ENCODE measurements around the gene SCGB3A1.

SCGB3A1 gene

DNA sequence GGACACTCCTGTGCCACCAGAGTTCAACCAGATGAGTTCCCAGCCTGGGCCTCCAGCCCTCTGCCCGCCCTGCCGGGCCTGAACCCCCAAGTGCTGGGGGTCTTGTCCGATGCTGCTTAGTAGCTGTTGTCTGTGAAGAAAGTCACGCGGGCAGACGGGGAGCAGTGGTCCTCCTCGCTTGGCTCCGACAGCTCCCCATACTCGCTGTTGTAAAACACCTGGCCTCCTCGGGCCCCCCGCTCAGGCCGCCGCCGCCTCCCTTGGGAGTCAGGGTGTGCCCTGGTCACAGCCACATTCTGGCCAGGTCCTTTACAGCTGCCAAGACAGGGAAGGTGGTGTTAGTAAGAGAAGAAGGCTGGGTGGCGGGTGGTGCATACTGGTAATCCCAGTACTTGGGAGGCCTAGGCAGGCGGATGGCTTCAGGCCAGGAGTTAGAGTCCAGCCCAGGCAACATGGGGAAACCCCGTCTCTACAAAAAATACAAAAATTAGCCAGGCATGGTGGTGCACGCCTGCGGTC is 11.8 kb upstream of the SCGB3A1 start:
- DNase-seq = no peak

DNA sequence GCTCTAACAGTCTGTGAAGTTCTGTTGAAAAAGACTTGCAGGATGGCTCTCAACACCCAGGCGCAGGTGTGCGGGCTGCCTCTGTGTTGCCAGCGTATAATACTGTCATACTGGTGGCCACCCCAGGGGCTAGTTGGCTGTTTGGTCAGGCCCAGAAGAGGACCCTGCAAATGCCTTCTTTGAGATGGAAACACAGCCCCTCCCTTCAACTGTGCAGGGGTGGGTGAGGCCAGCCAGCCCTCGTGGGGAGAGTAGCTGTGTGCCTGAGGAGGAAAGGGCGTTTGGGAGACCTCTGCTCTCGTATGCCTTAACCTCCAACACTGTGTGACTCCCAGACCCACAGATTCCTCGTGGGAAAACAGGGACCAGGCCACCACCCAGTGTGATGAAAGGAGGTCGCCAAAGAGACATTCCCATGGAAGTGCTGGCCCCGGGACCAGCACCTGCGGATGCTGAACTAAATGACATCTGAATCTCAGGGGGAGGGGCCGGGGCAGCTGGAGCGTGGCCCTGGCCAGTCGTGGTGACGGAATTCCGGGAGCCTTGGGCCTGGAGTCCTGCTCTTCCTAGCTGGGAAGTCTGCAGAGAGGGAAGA is 11.3 kb upstream of the SCGB3A1 start:
- no peak for DNase-seq

GRCh38 chr5:180601591-180602480 is 10.5 kb upstream of the SCGB3A1 start:
- DNase-seq = no peak

GRCh38 chr5:180600554-180601041 is 9.3 kb upstream of the SCGB3A1 start:
- DNase-seq = no peak

DNA sequence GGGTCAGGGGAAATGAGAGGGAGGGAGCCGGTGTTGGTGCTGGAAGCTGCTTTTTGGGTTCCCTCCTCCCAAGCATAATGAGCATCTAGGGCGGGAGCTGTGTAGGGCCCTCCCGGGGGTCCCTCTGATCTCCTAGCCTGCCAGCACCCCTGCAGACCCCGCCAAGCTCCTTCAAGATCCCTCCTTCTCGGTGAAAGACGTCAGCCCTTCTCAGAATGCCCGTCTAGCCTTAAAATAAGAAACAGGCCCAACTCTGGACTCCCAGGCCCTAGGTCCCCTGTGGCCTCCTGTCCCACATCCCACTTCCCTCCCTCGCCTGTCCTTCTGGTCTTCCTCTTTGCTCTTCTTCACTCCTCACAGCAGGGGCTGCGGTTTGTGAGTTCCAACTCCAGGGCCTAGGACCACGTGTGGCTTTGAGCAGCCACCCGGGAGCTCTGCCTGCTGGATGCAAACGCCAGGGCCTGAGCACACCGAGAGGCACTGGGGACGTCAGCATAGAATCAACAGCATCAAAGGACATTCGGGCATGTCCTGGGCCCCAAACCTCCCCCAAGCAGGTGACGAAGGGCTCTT is 8.8 kb upstream of the SCGB3A1 start:
- DNase-seq = no peak

DNA sequence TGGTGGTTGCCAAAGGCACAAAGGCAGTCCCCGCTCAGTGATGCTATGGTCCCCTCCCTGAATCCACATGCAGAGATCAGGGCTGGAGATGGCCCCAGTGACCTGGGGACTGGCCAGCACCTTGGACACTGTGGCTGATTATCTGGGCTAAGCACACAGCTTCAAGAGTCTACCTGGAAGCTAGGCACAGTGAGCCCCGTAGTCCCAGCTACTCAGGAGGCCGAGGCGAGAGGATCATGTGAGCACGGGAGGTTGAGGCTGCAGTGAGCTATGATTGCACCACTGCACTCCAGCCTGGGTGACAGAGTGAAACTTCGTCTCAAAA is 8.3 kb upstream of the SCGB3A1 start:
- DNase-seq = no peak

DNA sequence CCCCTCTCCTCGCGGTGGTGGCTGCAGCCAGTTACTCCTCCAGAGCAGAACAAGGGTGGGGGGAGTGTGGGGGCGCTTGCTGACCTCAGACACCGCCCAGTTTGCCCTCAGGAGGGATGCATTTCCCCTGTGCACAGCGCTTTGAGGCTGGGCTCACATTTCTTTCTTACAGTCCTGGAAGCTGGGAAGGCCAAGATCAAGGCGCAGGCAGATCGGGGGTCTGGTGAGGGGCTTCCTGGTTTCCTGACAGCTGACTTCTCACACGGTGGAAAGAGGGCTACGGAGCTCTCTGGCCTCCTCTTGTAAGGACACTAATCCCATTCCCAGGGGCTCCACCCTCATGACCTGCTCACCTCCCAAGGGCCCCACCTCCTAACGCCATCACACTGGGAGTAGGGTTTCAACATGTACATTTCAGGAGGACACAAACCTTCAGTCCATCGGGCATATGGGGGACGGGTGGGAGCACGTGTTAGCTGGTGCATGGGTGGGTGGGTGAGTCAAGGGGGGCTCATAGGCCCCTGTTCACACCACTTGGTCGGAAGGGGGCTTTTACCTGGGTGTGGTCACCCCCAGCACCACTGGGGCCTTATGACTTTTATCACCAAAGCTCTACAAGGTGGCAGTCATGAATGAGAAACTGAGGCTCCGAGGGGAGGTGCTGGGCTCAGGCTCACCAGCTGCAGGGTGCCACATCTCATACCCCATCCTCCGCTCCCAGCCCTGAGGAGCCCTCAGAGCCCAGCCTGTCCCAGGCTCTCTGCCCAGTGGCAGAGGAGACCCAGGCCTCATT is 7.7 kb upstream of the SCGB3A1 start:
- DNase-seq = no peak

DNA sequence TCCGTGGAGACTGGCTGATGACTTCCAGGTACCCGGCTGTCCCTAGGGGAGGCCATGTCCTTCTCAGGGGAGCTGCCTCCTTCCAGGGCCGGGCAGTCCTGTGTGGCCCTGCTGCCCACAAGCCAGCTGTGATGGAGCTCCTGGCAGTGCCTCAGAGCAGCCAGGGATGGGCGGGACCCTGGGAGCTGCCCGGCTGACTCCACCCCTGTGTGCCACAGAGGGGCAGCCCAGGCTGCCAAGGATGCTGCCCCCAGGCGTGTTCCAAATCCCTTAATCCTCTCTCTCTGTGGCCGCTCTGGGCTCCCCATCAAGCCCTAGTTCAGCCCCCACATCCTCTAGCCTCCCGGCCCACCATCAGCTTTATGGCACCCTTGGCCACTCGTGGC is 7.0 kb upstream of the SCGB3A1 start:
- DNase-seq = no peak

DNA sequence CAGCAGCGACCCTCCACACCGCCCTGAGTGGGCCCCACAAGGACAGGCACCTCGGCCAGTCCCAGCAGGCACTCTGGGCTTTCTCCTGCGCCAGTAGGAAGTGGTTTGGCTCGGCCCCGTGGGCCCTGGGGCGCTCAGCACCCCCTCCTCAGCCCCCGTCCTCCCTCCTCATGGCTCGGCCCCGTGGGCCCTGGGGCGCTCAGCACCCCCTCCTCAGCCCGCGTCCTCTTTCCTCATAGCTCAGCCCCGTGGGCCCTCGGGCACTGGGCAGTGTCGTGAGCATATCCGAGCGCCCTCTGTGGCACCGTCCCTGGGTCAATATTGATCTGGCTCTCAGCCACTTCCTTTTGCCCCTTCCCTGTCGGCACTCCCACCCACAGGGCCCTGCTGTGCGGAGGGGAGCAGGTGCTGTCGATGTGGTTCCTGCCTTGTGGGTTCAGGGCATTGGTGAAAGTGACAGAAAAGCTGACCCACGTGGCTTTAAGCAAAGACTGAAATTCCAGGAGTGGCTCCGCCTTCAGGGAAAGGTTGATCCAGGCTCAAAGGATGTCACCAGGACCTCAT is 5.5 kb upstream of the SCGB3A1 start:
- DNase-seq = no peak

DNA sequence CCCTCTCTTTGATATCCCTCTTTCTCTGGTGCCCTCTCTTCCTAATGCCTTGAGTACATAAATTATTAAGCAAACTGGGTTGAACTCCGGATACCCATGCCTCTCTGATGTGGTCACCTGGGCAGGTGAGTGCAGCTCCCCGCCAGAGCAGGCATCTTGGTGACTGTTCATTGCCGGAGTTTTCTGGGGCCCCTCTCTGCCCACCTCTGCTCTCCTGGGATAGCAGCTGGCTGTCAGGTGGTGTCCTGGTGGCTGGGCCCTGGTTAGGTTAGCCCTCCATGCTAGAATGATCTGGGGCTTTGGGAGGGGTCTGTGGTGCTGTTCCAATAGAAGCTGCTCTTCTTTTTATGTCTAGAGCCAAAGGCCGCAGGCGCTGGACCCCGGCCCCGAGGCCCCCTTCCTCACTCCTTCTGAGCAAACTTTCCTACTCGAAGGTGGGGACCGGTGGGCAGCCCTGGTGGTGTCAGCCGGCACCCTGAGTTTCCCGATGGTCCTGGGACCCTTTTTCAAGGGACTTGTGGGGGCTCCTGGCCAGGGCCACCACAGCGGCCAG is 4.9 kb upstream of the SCGB3A1 start:
- DNase-seq = no peak

GRCh38 chr5:180595381-180596114 is 4.2 kb upstream of the SCGB3A1 start:
- no peak for DNase-seq

DNA sequence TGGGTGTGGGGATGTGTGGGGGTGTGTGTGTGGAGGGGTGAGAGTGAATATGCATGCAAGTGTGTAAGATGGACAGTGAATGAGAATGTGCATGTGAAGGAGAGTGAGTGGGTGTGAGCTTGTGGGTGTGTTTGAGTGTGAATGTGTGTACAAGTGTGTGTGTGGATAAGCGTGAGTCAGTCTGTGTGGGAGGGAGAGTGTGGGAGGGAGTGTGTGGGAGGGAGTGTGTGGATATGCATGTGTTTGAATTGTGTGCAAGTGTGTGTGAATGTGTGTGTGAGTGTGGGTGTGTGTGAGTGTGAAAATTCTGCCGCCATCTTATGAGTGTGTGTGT is 3.7 kb upstream of the SCGB3A1 start:
- no peak for DNase-seq

- no peak for DNase-seq
Observed at GRCh38 chr5:180594311-180595045, 3.2 kb upstream of the SCGB3A1 start.

GRCh38 chr5:180593446-180594206 is 2.3 kb upstream of the SCGB3A1 start:
- DNase-seq = no peak

GRCh38 chr5:180592176-180592575 is 877 bp upstream of the SCGB3A1 start:
- DNase-seq = no peak

DNA sequence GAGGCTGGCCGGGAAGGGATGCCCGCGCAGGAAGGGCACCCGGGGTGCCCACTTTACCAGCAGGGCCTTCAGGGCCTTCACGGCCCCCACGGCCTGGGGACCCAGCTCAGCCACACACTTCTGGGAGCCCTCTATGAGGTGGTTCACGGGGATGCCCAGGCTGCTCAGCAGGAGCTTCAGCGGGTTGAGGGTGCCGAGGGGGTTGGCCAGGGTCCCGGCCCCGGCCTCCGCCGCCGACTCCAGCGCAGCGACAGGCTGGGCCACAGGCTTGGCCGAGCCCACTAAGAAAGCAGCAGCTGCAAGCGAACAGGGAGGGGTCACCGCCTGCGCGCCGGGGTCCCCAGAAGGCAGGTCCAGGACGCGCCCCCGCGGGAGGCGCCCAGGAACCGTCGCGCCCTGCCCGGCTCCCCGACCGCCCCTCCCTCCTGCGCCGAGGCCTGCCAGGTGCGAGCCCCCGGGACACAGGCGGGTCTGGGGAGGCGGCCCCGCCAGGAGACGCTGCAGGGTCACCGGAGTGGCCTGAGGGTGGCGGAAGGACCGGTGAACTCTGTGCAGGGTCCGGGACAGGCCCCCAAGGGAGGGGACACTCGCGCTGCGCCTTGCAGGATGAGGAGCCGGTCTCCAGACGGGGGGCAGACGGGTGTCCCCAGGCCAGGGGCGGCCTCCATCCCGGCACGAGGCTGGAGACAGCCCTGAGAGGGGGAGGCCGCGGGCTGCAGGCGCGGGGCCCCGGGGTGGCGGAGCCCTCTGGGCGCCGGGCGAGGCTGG is 572 bp downstream of the SCGB3A1 start:
- no peak for DNase-seq

DNA sequence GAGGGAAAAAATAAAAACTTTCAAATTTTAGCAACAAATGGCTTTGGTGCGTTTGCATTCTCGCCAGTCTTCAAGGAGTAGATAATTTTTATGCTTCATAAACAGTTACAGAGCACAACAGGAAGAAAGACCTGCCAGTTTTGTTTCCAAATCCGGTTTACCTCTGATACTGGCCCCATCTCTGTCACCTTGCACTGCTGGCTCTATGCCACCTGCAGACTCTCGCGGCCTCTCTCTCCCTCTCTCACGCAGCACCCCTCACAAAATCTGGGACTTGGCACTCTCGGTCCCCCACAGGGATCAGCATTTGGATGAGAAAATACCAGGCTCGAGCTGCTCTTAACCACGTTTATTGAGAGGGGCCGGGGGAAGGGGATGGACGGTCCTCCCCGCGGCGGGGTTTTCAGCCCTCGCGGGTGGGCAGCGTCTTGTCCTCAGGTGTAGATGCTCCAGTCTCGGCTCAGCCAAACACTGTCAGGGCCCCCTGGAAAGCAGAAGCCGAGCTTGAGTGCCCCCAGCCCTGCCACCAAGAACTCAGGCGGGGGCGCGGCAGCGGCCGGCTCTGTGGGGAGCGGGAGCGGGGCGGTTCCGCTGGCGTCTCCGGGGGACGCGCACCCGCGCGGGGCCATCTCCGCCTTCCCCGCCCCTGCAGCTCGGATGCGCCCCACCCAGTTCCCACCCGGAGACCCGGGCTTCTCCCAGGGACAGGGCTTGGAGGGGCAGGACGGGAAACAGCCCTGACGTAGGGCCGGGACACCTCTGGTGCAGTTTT is 1.3 kb downstream of the SCGB3A1 start:
- DNase-seq = no peak

- DNase-seq = no peak
Observed at GRCh38 chr5:180586870-180587269, 4.4 kb downstream of the SCGB3A1 start.

DNA sequence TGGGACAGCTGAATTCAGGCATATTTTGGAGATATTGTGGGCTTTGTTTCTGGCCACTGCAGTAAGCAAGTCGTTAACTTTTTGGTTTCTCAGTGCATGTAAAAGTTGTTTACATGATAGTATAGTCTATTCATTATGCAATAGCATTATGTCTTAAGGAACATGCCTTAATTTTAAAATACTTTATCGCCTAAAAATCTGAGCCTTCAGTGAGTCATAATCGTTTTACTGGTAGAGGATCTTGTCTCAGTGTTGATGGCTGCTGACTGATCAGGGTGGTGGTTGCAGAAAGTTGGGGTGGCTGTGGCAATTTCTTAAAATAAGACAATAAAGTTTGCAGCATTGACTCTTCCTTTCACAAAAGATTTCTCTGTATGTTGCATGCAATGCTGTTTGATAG is 5.1 kb downstream of the SCGB3A1 start:
- DNase-seq = no peak
